ENCODE measurements around the gene KCNS1.

GRCh38 chr20:45115829-45116228 is 14.9 kb upstream of the KCNS1 start:
- no peak for TF ChIP-seq RAD21 (IDR thresholded peaks at IDR 0.05; ENCODE audit: low read depth)
- no peak for TF ChIP-seq REST (IDR thresholded peaks at IDR 0.05; ENCODE audit: low read depth)
- no peak for TF ChIP-seq ZBTB7A (IDR thresholded peaks at IDR 0.05; ENCODE audit: low read depth)
- TF ChIP-seq EP300 (IDR thresholded peaks at IDR 0.05; ENCODE audit: borderline replicate concordance) = no peak
- no peak for TF ChIP-seq EGR1 (IDR thresholded peaks at IDR 0.05)
